Suprapubic skin (tissue), 4 donors: ENCODE results near the gene HIVEP3. TPM values are rescaled to one million over a fixed set of nuclear protein-coding genes. Genes with fewer than 3 reads are reported as not detected.

Source experiments
- DNase-seq, 2 donors: peaks; one replicate each; pipeline ENCODE4 v3.0.0-alpha.2; 2019; ENCODE audit warnings: low spot score in 2 of 2
- H3K27ac ChIP-seq: fragments of 200-600 bp; sonication (generic); one replicate; pipeline ENCODE4 v1.5.1; 2019
- H3K27me3 ChIP-seq: fragments of 200-600 bp; sonication (generic); one replicate; pipeline ENCODE4 v1.5.1; 2019
- H3K36me3 ChIP-seq: fragments of 200-600 bp; sonication (generic); one replicate; pipeline ENCODE4 v1.5.1; 2019
- H3K4me1 ChIP-seq: fragments of 200-600 bp; sonication (generic); one replicate; pipeline ENCODE4 v1.5.1; 2019
- H3K4me3 ChIP-seq: fragments of 200-600 bp; sonication (generic); one replicate; pipeline ENCODE4 v1.5.1; 2019; ENCODE audit warnings: mild to moderate bottlenecking
- H3K9me3 ChIP-seq: fragments of 200-600 bp; sonication (generic); one replicate; pipeline ENCODE4 v1.5.1; 2019
- EP300 ChIP-seq: sonication (generic); formaldehyde crosslinking; IDR thresholded peaks from one replicate; pipeline ENCODE4 v1.6.1; 2017; ENCODE audit warnings: antibody characterized with exemption
- POLR2A ChIP-seq, 2 donors: fragments of 450-650 bp; IDR thresholded peaks; one replicate each; pipeline ENCODE4 v1.6.1; 2017; ENCODE audit warnings: antibody characterized with exemption in 2 of 2, mild to moderate bottlenecking in 2 of 2, moderate library complexity in 2 of 2
- POLR2AphosphoS5 ChIP-seq, 3 donors: sonication (generic); formaldehyde crosslinking; IDR thresholded peaks; one replicate each; pipeline ENCODE4 v1.6.1; 2017; ENCODE audit warnings: antibody characterized with exemption in 3 of 3
- WGBS: methylation state at CpG from one replicate; pipeline ENCODE4 v1.1.5; 2018; 5-methylcytosine and 5-hydroxymethylcytosine counted together
- total RNA-seq, 4 donors: library from RNA; depleted of rRNA; stranded (reverse); fragments of >200 nt; gene quantifications; one replicate each; pipeline ENCODE4 v1.1.0, GENCODE V29; 2016
- TF ChIP-seq, protein P1 (sequence below), 2 donors: fragments of 200-600 bp in 1 of 2; fragments of 450-650 bp in 1 of 2; sonication (generic) in 1 of 2; IDR thresholded peaks; one replicate each; pipeline ENCODE4 v1.5.1; 2016 to 2019; ENCODE audit warnings: antibody characterized with exemption in 2 of 2, mild to moderate bottlenecking in 1 of 2, moderate library complexity in 1 of 2

The HIVEP3 gene
- total RNA-seq, 4 donors from 2014 or later: 11.3 to 23.9 (median 18.3) TPM

DNA sequence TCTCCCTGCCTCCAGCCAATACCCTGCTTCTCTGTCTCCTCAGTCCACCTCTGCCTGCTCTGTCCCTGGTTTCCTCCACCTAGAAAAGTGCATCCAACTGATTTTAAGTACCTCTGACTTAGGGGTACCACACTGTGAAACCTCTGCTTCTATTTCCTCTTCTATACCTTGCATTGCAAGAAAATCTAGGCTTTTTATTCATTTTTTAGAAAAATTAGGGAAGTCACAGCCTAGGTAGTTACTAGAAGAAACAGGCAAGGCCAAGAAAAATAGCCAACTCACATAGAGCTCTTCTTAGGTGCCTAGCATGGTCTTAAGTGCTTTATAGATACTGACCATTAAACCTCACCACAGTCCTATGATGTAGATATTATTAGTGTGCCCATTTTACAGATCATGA lies 39.1 kb downstream of the HIVEP3 start:
- TF ChIP-seq POLR2AphosphoS5 (IDR thresholded peaks at IDR 0.05): no peak
- TF ChIP-seq POLR2A (IDR thresholded peaks at IDR 0.05): no peak
- TF ChIP-seq, protein P1, sequence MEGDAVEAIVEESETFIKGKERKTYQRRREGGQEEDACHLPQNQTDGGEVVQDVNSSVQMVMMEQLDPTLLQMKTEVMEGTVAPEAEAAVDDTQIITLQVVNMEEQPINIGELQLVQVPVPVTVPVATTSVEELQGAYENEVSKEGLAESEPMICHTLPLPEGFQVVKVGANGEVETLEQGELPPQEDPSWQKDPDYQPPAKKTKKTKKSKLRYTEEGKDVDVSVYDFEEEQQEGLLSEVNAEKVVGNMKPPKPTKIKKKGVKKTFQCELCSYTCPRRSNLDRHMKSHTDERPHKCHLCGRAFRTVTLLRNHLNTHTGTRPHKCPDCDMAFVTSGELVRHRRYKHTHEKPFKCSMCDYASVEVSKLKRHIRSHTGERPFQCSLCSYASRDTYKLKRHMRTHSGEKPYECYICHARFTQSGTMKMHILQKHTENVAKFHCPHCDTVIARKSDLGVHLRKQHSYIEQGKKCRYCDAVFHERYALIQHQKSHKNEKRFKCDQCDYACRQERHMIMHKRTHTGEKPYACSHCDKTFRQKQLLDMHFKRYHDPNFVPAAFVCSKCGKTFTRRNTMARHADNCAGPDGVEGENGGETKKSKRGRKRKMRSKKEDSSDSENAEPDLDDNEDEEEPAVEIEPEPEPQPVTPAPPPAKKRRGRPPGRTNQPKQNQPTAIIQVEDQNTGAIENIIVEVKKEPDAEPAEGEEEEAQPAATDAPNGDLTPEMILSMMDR (IDR thresholded peaks at IDR 0.05): no peak
- H3K36me3 ChIP-seq: no peaks in the 10 kb centered on the region
- H3K27ac ChIP-seq: no peak overlapping the region
- no peaks in the 10 kb centered on the region for H3K27me3 ChIP-seq
- no peak for DNase-seq
- peaks cover 4% of the 10 kb centered on the region for H3K4me1 ChIP-seq
- no peaks in the 10 kb centered on the region for H3K9me3 ChIP-seq
- H3K4me3 ChIP-seq: no peak overlapping the region

DNA sequence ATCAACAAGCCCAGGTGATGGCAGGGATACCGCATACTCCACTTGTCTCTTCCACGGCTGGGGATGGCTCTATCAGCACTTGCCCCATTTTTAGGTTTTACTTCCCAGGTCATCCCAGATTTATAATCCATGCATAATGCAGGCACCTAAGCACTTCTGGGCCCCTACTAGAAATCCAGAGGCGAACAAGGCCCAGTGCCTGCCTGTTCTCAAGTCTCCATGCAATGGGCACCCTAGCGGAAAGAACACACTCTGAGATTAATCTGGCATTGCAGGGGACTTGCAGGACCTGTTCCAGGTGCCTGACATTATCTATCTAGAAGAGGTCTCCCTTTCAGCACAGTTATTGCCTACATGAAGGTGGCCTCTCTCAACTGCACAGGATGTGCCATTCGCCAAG lies 39.8 kb downstream of the HIVEP3 start:
- no peak overlapping the region for H3K4me3 ChIP-seq
- over 99% methylated on average over 5 of the region's 5 CpGs for WGBS
- no peak for TF ChIP-seq POLR2AphosphoS5 (IDR thresholded peaks at IDR 0.05)
- no peak for TF ChIP-seq EP300
- no peak for TF ChIP-seq POLR2A (IDR thresholded peaks at IDR 0.05)
- TF ChIP-seq, protein P1 (IDR thresholded peaks at IDR 0.05): no peak
- DNase-seq: no peak
- no peaks in the 10 kb centered on the region for H3K27me3 ChIP-seq
- no peak overlapping the region for H3K27ac ChIP-seq
- no peaks in the 10 kb centered on the region for H3K36me3 ChIP-seq
- H3K4me1 ChIP-seq: peaks cover 4% of the 10 kb centered on the region
- no peaks in the 10 kb centered on the region for H3K9me3 ChIP-seq

DNA sequence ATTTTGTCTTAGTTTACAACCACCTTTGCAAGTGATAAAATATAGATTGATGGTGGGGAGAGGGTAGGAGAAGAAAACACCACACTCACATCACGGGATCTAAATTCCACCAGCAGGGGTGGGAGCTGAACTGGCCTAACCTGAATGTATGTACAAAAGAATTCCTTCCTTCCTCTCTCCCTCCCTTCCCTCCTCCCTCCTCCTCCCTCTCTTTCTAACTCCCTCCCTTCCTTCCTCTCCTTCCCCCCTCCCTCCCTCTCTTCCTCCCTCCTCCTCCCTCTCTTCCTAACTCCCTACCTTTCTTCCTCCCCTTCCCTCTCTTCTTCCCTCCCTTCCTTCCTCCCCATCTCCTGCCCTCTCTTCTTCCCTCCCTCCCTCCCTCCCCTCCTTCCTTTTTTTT lies 40.2 kb downstream of the HIVEP3 start:
- Histone ChIP-seq H3K4me3 (no peak overlapping the region), H3K36me3 (no peaks in the 10 kb centered on the region), H3K9me3 (no peaks in the 10 kb centered on the region), H3K4me1 (peaks cover 4% of the 10 kb centered on the region), H3K27ac (no peak overlapping the region), H3K27me3 (no peaks in the 10 kb centered on the region)
- WGBS: 74% methylated on average over 1 of the region's 1 CpG
- TF ChIP-seq, protein P1 (IDR thresholded peaks at IDR 0.05): no peak
- TF ChIP-seq POLR2AphosphoS5 (IDR thresholded peaks at IDR 0.05) (no peak), POLR2A (IDR thresholded peaks at IDR 0.05) (no peak), EP300 (no peak)
- no peak for DNase-seq

DNA sequence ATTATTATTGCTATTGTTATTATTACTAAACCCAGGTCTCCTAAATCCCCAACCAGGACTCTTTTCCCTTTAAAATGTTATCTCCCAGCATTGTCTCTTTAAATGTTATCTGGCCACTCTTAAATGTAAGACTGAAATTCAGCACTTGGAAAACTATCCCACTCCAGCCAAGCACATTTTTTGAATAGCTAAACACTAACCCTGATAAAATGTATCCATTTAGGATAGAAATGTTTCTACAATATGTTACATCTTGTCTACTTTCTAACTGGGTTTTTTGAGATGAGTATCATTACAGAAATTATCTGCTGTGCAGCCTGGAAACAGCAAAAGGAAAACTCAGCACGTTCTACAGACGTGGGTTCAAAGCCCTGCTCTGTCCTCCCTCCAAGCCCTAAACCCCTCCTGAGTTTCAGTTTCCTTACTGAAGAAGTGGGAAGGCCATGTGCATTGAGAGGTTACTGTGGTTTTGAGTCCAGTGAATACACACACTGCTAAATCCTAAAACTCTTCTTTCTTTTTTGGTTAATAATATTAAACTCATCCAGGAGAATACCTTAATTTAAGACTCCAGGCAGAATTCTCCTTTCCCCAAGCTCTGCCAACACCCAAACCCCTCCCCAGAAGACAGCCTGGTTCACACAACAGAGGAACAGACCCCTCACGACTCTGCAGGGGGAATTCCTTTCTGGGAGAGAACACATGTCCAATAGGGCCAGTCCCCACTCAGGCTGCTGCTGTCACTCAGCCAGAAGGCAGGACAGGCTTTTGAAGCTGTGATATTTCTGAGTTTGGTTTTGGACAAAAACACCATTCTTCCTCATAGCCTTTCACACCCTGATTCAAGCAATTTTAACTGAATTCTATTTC lies 41.9 kb downstream of the HIVEP3 start:
- Histone ChIP-seq H3K4me3 (no peak overlapping the region), H3K27me3 (no peaks in the 10 kb centered on the region), H3K36me3 (no peaks in the 10 kb centered on the region), H3K9me3 (no peaks in the 10 kb centered on the region), H3K27ac (no peak overlapping the region), H3K4me1 (no peaks in the 10 kb centered on the region)
- WGBS: 44% methylated on average over 3 of the region's 3 CpGs
- no peak for DNase-seq
- TF ChIP-seq EP300 (no peak), POLR2A (IDR thresholded peaks at IDR 0.05) (no peak)
- TF ChIP-seq, protein P1 (IDR thresholded peaks at IDR 0.05): no peak

DNA sequence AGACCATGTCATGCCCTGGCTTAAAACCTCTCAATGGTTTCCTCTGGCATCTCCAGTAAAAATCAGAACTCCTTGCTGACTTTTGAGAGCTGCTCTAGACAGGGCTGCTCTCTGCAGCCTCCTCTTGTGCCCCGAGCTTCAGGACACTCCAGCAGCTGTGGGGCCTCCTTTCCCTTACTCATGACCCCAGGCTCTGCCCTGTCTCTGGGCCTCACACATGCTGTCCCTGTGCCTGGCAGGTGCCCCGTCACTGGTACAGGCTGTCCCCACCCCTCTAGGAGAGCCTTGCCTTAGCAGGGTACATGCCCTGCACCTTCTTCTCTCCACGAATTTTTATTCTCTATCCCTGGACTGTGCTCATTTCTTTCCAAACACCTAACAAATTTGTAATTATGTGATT lies 43.2 kb downstream of the HIVEP3 start:
- DNase-seq: no peak
- no peaks in the 10 kb centered on the region for H3K9me3 ChIP-seq
- H3K36me3 ChIP-seq: no peaks in the 10 kb centered on the region
- no peak overlapping the region for H3K4me3 ChIP-seq
- WGBS: 91% methylated on average over 3 of the region's 3 CpGs
- no peaks in the 10 kb centered on the region for H3K4me1 ChIP-seq
- H3K27me3 ChIP-seq: no peaks in the 10 kb centered on the region
- TF ChIP-seq, protein P1 (IDR thresholded peaks at IDR 0.05): no peak
- TF ChIP-seq POLR2A (IDR thresholded peaks at IDR 0.05) (no peak), EP300 (no peak), POLR2AphosphoS5 (IDR thresholded peaks at IDR 0.05) (no peak)
- H3K27ac ChIP-seq: no peak overlapping the region
